ENCODE data around the gene ABCG8. TPM values are rescaled to one million over a fixed set of nuclear protein-coding genes. Genes with fewer than 3 reads are reported as not detected.

The ABCG8 gene
- under 1 TPM in 8 of 10 donors, not detected in 2; 0.04 to 0.12 (median 0.04) TPM for polyA plus RNA-seq (ENCODE audit: insufficient read length in 10 of 10)
- long read RNA-seq, donor 1, partial matches to known transcripts = 60 of 60 reads
- long read RNA-seq, donor 1, other reads (novel, unspliced or antisense) = 0 of 60 reads
- long read RNA-seq, donor 2, partial matches to known transcripts = 107 of 113 reads
- long read RNA-seq, donor 2, other reads (novel, unspliced or antisense) = 6 of 113 reads
- long read RNA-seq, donor 3 = 0 reads
- long read RNA-seq, donor 4 = 0 reads
- long read RNA-seq, donor 5 = 0 reads
- long read RNA-seq, donor 6, partial matches to known transcripts = 100 of 107 reads
- long read RNA-seq, donor 6, other reads (novel, unspliced or antisense) = 7 of 107 reads
- long read RNA-seq, donor 7 = 0 reads
- long read RNA-seq, donor 8 = 0 reads
- long read RNA-seq, donor 9 = 0 reads

DNA sequence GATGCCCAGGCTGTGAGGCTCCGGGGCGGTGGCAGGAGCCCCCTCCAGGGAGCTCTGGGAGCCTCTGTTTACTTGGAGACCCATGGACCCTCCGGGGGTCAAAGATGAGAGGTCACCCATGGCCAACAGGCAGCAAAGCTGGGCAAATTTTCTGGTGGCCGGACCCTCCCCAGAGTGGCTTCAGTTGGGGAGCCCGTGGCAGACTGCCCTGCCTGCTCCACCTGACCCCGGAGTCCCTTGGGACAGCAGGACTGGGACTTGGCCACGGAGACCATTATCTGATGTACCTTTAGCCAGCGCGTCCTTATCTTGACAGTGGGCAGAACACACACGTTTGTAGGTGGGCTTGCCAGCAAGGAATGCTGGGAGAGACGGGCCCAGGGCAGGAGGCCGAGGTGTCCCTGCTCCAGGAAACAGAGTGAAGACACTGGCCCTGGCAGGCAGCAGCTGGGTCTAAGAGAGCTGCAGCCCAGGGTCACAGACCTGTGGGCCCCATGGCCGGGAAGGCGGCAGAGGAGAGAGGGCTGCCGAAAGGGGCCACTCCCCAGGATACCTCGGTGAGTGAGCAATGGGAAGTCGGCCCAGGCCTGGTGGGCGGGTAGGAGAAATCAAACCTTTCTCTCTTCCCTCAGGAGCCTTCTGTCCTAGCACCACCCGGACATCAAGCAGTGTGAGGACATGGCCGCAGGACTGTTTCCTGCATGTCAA is at the start of gene ABCG8, which contains the start of gene ABCG5:
ABCG8 (plus strand) TSS at position 412 of the 708 bp plus-strand sequence; CDS start at position 495, 83 bp downstream.
ABCG5 (minus strand) TSS at position 280 of the 708 bp plus-strand sequence; CDS start at position 120, 160 bp downstream.
- DNase-seq = no peak

DNA sequence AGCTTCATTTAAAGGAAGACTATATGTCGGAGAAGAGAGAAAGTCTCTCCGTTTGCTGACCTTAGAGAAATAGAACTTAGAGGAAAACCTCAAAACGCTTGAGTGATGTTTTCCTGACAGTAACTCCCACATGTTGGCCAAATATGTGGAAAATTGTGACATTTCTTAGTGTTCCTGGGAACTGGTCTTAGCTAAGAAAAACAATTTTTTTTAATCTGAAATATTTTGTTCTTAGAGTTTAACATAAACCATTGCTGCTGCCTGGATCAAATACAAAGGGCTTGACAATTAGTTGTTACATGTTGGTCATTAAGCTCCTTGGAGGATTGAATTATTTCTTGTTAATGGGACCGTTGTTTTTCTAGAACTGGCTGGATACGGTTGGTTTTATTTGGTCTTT is 48.6 kb upstream of the ABCG8 start:
- DNase-seq = no peak

DNA sequence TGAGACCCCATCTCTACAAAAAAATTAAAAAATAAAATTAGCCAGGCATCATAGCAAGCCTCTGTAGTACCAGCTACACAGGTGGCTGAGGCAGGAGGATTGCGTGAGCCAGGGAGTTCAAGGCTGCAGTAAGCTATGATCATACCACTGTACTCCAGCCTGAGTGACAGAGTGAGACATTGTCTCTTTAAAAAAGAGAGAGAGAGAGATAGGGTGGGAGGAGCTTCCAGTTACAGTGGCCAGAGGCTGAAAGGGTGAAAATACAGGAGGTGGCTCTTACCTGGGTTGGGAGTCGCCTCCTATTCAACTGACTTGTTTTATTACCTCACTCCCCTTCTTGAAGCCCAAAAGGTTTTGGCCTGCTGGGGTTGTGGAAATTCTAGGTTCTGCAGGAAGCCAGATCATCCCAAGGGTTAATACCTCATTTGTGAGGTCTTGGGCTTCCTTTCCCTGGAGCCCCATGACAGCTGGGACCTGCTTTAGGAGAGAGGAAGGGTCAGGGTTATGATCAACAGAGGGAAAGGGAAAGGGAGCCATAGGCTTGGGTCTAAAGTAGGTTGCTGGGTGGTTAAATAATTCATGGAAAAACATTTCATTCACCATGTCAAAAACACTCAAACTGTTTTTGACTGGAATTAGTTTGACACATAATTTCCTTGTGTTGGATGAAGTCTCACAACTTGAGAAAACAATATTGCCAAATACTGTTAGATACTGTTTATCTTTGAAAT is 47.6 kb upstream of the ABCG8 start:
- DNase-seq = no peak

DNA sequence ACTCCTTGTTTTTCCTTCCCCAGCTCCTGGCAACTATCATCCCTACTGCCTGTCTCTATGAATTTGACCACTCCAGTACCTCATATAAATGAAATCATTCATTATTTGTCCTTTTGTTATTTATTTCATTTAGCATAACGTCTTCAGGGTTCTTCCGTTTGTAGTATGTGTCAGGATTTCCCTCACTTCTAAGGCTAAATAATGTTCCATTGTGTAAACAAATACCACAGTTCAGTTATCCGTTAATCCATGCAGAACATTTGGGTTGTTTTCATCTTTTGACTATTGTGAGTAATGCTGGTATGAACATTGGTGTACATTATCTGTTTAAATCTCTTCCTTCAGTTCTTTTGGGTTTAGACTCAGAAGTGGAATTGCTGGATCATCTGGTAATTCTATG is 46.1 kb upstream of the ABCG8 start:
- DNase-seq = no peak

DNA sequence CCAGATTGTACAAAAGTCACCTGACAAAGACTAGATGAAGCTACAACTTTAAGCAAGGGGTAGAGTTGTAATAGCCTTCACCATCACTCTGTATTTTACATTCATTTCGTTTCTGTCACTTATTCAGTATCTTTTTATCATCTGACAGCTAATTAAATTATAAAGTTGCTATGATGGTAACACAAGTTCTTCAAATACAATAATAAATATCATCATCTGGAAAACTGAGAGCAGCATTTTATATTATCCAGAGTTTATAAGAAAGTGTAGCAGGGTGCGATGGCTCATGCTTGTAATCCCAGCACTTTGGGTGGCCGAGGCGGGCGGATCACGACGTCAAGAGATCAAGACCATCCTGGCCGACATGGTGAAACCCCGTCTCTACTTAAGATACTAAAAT is 43.8 kb upstream of the ABCG8 start:
- no peak for DNase-seq

DNA sequence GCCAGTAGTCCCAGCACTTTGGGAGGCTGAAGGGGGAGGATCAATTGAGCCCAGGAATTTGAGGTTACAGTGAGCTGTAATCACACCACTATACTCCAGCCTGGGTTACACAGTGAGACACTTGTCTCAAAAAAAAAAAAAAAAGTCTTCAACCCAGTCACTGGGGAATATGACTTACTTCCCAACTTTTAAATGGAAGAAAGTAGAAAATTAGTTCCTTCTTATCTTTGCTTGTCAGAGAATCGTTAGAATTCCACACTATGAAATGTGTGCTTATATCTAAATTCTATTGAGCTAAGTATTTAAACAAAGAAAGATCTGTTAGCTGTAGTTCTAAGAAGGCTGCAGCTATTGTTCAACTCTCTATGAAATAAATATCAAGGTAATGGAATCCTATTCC is 42.6 kb upstream of the ABCG8 start:
- DNase-seq = no peak

DNA sequence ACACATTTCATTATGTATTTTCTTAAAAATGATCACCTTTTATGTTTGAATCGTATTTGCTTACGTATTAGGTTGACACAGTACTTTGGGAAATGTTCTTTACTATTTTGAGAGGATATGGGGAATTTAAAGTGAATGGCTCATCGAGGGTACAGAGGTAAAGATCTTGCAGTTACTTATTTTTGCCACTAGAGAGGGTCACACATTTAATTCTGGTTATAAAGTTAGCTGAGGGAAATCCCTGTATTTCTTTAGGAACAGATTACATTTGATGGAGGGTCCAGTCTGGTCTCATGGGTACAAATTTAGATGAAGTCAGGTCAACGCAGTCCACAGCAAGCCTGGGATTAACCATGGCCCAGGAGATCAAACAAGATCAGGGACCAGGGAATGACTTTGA is 40.5 kb upstream of the ABCG8 start:
- DNase-seq = no peak

DNA sequence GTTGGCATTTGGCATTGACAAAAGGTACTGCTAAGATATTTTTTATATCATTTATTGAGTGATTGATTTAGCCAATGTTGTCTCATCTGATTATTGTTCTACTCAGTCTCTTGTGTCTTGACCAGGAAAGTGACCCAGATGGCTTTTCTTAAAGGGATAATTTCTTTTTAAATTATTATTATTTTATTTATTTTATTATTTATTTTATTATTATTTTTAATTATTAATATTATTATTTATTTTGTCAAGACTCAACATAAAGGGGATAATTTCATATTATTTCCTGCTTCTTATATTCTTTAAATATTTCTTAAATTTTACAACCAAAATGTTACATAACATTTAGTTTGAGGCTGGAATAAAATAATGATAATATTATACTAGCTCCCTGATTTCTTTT is 37.9 kb upstream of the ABCG8 start:
- DNase-seq = no peak

DNA sequence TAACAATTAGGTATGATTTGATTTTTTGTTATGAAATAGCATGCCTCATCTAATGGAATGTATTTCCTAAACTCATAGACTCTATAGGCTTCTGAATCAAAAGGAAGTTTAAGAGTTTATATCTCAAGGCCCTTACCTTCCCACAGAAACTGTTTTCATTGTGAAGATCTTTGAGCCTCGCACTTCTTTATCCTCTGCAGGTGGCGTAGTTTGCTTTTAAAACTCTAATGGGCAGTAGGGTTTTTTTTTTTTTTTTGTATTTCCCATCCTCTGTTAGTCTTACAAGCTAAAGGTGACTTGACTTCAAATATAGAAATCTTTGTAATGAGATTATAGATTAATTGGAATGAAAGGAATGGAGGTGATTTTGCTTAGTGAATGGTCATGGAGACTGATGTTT is 36.6 kb upstream of the ABCG8 start:
- no peak for DNase-seq

DNA sequence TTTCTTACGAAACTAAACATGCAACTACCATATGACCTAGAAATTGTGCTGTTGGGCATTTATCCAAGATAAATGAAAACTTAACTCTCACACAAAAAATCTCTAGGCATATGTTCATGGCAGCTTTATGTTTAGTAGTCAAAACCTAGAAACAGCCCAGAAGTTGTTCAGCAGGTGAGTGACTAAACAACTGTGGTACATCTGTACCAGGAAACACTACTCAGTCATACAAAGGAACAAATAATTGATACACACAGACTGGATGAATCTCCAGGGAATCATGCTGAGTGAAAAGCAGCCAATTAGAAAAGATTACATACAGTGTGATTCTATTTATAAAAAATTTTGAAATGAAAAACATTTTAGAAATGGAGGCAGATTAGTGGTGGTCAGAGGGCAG is 35.7 kb upstream of the ABCG8 start:
- DNase-seq = no peak

DNA sequence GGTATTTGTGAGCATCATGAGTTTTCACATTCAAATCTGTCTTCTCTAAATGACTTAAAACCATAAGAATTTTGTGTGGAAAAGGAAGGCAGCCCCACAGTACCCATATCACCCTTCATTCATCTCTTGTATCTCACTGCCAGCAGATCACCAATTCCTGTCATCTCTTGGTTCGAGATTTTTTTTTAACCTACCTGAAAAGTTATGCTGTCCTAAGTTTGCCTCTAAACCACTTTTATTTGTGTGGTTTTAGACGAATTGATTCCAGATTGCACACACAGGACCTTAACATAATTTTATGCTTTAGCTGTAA is 32.1 kb upstream of the ABCG8 start:
- no peak for DNase-seq

DNA sequence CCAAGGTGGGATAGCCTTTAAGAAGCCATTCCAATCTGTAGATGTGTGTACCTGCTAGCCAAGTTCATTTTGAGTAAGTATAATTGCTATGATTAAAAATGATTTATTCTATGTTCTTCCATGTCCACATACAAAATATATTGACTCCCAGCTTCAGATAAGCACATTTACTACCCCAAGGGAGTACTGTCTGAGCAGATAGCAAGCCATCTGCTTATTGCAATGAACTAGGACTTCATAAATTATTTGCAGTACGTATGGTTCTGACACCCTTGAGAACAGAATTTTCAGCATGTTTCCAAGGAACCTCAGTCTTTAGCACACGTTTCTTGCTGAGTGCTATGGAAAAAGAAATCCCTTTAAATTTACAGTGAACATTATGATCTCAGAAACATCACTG is 28.3 kb upstream of the ABCG8 start:
- peak in 1 of 3 donors; percentile 4 for DNase-seq

DNA sequence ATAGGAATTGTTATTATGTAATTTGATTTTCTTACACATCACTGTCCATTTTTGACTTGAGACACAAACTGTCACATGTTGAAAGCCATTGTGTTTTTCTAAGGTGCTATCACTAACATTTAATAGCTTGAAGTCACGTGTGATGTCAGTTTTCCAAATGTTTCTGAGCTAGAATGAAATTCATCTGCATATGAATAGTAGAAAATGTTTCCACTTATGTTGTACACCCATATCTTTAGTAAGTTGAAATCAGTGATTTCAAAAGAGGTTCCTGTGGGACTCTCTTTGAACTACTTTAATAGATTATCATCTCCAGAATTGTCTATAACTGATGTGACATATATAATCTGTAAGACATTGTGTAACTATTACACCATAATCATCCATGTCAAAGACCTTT is 27.9 kb upstream of the ABCG8 start:
- no peak for DNase-seq

DNA sequence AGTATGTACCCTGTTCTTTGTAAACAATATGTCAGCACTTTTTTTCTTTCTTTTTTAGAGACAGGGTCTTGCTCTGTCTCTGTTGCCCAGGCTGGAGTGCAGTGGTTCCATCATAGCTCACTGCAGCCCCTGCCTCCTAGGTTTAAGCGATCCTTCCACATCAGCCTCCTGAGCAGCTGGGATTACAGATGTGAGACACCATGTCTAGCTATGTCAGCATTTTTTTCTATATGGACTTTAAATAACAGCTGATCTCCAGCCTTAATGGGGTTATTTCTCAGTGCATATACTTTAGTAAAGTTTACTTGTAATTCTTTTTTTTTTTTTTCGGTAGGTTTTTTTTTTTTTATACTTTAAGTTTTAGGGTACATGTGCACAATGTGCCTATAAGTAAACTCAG is 26.8 kb upstream of the ABCG8 start:
- no peak for DNase-seq

DNA sequence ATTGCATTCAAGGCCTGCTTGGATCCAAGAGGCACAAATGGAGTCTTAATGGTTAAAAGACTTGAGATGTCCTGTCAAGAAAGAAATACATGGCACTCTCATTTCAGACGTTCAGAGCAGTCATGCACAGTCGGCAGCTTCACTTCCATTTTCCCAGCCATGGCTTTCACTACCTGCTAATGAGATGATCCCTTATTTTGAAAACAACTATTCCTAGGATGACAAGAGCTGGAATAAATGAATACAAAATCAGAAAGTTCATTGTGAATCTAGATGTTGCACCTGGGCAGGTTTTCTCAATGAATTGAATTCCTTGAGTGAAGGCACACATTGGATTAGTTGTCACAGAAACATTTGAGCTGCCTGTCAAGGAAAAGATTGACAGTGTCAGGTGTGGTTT is 25.8 kb upstream of the ABCG8 start:
- no peak for DNase-seq

DNA sequence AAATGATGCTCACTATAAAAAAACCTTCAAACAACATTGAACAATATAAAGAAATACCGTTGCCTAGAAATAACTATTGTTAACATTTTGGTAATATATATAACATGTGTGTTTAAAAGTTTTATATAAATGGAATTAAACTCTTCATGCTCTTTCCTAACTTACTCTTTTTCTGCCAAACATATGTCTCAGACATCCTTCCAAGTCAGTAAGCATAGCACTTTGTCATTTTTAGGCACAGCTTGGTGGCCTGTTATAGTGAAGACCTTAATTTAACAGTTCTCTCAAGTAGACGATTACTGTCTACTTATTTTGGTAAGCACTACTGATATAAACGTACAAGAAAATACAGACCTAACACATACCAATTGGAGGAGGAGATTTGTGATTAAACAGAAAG is 24.1 kb upstream of the ABCG8 start:
- DNase-seq = peak in 1 of 3 donors; percentile 7

DNA sequence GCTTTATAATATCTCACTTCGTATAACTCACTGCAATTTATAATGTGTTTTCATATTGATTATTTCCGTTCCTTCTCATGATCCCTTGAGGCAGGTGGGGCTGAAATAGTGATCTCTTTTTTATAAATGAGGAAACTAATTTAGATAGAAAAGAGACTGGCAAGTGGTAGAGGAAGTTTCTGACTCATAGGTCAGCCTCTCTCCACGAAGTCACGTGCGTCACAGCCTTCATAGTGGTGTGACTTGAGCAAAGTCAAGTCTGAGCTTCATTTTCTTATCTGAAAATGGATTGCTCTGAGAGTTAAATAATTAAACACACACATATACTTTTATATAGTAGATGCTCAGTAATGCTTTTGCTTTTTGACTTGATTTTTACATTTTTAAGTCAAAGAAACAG is 20.0 kb upstream of the ABCG8 start:
- DNase-seq = no peak

DNA sequence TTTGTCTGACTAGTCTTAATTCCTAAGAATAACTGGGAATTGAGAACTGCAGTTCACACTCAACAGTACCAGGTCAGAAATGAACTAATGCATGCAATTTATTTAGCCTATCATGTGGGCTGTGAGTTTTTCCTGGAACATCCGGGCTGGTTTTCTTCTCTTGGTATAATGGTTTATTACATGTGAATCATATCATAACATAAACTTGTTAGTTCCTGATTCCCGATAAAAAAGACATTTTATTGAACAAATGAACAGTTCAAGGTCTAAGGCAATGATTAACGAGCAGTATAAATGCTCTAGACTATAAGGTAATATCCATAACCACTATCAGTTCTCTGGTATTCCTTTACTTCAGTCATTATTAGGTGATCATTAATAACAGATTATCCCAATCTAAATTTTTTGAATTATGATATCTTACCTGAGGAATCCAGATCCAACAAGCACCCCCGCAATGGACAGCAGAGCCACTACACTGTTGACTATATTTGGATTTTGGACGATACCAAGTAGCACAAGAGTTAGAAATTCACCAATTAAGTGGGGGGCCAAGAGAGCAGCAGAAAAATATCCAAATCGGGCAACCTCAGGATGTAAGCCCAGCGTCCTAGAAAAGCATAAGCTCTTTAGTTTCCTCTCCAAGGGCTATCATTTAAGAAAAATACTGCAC is 19.1 kb upstream of the ABCG8 start:
- no peak for DNase-seq

DNA sequence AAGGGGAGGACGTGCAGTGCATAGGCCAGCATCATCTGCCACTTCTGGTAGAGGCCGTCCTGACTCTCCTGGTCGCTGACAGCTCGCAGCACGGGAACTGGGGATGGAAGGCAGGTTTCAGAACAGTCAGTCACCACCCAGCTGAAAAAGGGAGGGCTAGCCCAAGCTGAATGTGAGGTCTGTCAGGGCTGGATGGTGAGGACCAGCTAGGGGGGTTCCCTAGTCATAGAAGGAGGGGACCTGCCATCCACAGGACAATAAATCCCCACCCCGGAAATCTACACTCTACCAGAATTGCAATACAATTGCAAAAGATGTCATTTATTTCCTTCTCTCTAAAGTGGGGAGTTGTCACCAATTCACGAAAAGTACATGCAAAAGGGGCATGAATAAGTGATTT is 15.9 kb upstream of the ABCG8 start:
- DNase-seq = no peak

DNA sequence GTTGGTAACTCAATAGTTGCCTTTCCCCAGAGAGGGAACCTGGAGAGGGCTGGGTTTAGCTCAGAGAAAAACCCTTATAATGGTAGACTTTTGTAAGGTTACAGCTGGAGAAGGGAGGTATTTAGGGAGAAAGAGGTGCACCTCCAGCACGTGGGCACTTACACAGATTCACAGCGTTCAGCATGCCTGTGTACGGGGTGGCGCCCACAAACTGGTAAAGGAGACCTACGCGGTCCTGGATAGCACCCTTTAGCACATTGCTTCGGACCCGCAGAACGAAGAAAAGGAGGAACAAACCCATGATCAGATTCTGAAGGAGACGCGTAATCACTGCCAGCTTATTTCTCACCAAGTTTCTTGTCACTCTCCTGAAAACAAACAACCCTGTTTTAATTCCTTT is 15.0 kb upstream of the ABCG8 start:
- DNase-seq = no peak

DNA sequence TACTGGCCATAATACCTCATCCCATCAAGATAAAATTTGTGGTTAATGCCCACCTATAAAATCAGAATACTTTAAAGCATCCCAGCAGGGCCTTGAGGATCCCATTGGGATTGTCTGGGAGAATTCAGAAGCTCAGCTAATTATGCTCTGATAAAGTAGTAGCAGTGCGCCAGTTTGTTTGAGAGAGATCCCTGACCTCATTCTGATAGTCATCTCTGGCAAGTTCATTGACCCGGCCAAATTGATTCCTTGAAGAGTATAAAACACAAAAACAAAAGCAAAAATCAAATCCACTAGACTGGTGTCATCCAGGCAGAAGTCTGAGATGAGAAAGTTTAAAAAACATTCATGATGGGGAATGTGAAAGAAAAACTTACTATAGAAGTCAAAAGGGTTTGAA is 14.3 kb upstream of the ABCG8 start:
- no peak for DNase-seq

DNA sequence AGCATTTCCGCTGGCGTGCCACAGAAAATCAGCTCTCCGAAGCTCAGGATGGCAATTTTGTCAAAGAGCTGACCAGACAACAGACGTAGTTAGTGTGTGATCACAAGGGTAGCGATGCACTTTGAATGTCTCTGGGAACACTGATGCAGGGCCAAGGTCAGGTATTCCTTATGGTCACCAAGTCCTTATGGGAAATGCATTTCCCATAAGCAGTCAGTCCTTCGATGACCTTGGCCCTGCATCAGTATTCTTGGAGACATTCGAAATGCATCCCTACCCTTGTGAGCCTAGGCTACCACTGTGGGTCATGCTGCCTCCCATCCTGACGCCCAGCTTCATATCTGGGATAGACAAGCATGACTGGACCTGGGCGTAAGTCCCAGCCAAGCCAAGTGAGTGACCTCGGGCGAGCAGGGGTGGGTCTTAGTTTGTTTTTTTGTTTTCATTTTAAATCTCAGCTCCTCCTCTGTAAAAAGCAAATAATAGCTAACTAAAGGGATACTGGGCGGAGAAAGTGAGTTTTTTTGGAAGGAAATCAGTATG is 13.7 kb upstream of the ABCG8 start:
- DNase-seq = no peak

Measured in muscle of back (tissue), 13 donors.